Measurements from ENCODE around the gene CENPF. TPM values are rescaled to one million over a fixed set of nuclear protein-coding genes. Genes with fewer than 3 reads are reported as not detected.
"Not testable (repeated sequence)": the region's sequence is repeated elsewhere in the genome, so short reads cannot be mapped to it uniquely, and the experiment has no call there.

CENPF gene
- total RNA-seq, 1 donor from 2014 or later = 62.1 TPM

DNA sequence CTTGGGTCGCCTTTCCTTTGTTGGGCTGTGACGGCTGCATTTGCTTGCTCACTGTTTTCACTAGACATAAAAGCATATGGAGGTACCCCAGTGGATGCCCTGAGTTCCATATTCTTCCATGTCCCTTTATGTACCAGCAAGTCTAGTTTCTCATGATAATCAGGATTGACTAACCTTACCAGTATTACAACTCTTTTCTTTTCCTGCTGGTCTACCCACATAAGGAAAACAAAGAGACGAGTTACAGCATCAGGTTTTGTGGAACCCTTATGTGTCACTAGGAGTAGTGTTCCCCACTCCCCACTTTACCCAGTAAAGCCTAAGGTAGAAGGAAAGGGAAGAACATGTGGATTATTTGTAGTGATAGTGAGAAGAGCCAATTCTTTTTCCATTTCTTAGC is 16.4 kb upstream of the CENPF start:
- H3K27ac Mint-ChIP-seq = no peak overlapping the region
- no peaks in the 10 kb centered on the region for H3K36me3 Mint-ChIP-seq (ENCODE audit: insufficient read depth)
- DNase-seq (ENCODE audit: low spot score, unreplicated experiment) = no peak
- TF ChIP-seq, protein P1, sequence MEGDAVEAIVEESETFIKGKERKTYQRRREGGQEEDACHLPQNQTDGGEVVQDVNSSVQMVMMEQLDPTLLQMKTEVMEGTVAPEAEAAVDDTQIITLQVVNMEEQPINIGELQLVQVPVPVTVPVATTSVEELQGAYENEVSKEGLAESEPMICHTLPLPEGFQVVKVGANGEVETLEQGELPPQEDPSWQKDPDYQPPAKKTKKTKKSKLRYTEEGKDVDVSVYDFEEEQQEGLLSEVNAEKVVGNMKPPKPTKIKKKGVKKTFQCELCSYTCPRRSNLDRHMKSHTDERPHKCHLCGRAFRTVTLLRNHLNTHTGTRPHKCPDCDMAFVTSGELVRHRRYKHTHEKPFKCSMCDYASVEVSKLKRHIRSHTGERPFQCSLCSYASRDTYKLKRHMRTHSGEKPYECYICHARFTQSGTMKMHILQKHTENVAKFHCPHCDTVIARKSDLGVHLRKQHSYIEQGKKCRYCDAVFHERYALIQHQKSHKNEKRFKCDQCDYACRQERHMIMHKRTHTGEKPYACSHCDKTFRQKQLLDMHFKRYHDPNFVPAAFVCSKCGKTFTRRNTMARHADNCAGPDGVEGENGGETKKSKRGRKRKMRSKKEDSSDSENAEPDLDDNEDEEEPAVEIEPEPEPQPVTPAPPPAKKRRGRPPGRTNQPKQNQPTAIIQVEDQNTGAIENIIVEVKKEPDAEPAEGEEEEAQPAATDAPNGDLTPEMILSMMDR (IDR thresholded peaks at IDR 0.05; ENCODE audit: unreplicated experiment) = no peak
- H3K27me3 Mint-ChIP-seq = no peaks in the 10 kb centered on the region
- no peaks in the 10 kb centered on the region for H3K9me3 Mint-ChIP-seq (ENCODE audit: low read depth)
- H3K4me1 Mint-ChIP-seq (ENCODE audit: low read depth) = peaks cover 4% of the 10 kb centered on the region
- no peak overlapping the region for H3K4me3 Mint-ChIP-seq (ENCODE audit: low read depth)

DNA sequence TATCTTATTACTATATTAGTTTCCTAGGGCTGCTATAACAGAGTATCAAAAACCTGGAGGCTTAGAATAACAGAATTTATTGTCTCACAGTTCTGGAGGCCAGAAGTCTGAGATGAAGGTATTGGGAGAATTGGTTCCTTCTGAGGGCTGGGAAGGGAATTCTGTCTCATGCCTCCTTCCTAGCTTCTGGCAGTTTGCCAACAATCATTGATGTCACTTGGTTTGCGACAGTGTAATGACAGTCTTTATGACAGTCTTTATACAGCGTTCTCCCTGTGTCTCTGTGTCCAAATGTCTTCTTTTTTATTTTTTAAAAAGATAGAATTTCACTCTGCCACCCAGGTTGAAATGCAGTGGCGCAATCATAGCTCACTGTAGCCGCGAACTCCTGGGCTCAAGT is 15.8 kb upstream of the CENPF start:
- Mint-ChIP-seq H3K4me3 (ENCODE audit: low read depth) (no peak overlapping the region), H3K27me3 (no peaks in the 10 kb centered on the region), H3K27ac (no peak overlapping the region)

DNA sequence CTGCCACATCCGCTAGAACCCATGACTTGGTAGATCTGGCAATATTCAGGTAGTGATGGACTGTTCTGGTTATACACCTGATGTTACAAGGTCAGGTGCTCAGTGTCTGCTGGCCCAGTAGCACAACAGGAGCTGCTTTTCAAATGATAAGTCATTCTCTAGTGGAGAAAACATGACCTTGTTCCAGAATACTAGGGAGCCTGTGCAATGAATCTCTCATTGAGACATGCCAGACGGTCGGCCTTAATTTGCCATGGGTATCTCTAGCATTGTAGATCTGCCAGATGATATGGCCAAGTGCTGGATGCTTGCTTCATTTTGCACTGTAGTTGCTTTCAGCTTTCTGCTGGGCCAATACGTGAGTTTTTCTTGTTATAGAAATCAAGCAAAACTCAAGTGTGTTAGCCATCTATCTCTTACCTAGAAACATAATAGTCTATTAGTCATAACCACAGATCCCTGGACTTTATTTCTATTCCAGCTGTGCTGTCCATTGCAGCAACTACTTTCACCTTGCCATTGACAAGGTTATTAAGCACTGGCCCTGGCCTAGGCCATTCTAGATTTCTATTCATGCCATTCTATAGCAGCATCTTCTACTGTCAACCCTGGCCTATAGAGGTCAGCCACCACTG is 13.9 kb upstream of the CENPF start:
- TF ChIP-seq, protein P1 (IDR thresholded peaks at IDR 0.05; ENCODE audit: unreplicated experiment) = no peak
- Mint-ChIP-seq H3K36me3 (ENCODE audit: insufficient read depth) (no peaks in the 10 kb centered on the region), H3K27me3 (no peaks in the 10 kb centered on the region), H3K4me3 (ENCODE audit: low read depth) (no peak overlapping the region), H3K9me3 (ENCODE audit: low read depth) (no peaks in the 10 kb centered on the region), H3K4me1 (ENCODE audit: low read depth) (no peaks in the 10 kb centered on the region), H3K27ac (no peak overlapping the region)
- DNase-seq (ENCODE audit: low spot score, unreplicated experiment) = no peak

More for the DNA sequence above, 15.8 kb upstream of the CENPF start:
- H3K4me1 Mint-ChIP-seq (ENCODE audit: low read depth) = peaks cover 4% of the 10 kb centered on the region
- no peak for DNase-seq (ENCODE audit: low spot score, unreplicated experiment)
- no peaks in the 10 kb centered on the region for H3K9me3 Mint-ChIP-seq (ENCODE audit: low read depth)
- no peaks in the 10 kb centered on the region for H3K36me3 Mint-ChIP-seq (ENCODE audit: insufficient read depth)
- TF ChIP-seq, protein P1 (IDR thresholded peaks at IDR 0.05; ENCODE audit: unreplicated experiment) = no peak

DNA sequence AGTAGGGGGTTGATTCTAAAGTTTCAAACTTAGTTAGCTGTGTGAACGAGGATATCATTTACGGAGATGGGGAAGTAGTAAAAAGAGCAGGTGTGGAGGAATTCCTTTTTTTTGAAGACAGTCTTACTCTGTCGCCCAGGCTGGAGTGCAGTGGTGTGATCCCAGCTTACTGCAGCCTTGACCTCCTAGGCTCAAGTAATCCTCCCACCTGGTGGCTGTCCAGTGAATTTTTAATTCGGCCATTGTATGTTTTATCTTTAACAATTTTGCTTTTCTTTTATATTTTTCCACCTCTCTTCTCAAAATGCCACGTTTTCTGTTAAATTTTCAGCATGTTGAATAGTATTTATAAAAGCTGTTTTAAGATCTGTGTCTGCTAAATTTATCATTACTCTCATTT is 12.3 kb upstream of the CENPF start:
- Mint-ChIP-seq H3K4me1 (ENCODE audit: low read depth) (no peaks in the 10 kb centered on the region), H3K4me3 (ENCODE audit: low read depth) (no peak overlapping the region), H3K27me3 (no peaks in the 10 kb centered on the region), H3K27ac (no peak overlapping the region), H3K36me3 (ENCODE audit: insufficient read depth) (no peaks in the 10 kb centered on the region), H3K9me3 (ENCODE audit: low read depth) (no peaks in the 10 kb centered on the region)
- DNase-seq (ENCODE audit: low spot score, unreplicated experiment) = no peak
- TF ChIP-seq, protein P1 (IDR thresholded peaks at IDR 0.05; ENCODE audit: unreplicated experiment) = no peak

DNA sequence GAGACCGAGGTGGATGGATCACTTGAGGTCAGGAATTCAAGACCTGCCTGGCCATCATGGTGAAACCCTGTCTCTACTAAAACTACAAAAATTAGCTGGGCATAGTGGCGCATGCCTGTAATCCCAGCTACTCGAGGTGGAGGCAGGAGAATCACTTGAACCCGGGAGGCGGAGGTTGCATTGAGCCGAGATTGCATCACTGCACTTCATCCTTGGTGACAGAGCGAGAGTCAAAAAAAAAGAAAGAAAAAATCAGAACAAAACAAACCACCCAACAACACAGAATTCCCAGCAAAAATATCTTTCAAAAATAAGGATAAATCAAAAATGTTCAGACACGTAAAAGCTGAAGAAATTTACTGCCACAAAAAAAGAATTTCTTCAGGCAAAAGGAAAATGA is 11.1 kb upstream of the CENPF start:
- not testable (repeated sequence) for H3K27me3 Mint-ChIP-seq; H3K4me3 Mint-ChIP-seq (ENCODE audit: low read depth); H3K27ac Mint-ChIP-seq; H3K36me3 Mint-ChIP-seq (ENCODE audit: insufficient read depth); H3K4me1 Mint-ChIP-seq (ENCODE audit: low read depth); H3K9me3 Mint-ChIP-seq (ENCODE audit: low read depth); DNase-seq (ENCODE audit: low spot score, unreplicated experiment)

DNA sequence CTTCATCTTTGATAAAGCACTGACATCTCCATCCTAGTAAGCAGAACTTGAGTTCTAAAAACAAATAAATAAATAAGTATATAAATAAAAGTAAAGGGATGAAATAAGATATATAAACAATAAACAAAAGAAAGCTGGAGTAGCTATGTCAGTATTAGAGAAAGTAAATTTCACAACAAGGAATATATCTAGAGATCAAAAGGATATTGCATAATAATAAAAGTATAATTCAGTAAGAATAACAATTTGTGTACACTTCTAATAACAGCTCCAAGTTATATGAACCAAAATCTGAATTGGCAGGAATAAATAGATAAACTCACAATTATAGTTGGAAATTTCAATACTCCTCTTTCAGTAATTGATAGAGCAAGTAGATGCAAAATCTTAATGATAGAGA is 9.8 kb upstream of the CENPF start:
- H3K4me3 Mint-ChIP-seq (ENCODE audit: low read depth) = no peak overlapping the region
- TF ChIP-seq, protein P1 (IDR thresholded peaks at IDR 0.05; ENCODE audit: unreplicated experiment) = no peak
- DNase-seq (ENCODE audit: low spot score, unreplicated experiment) = no peak
- H3K36me3 Mint-ChIP-seq (ENCODE audit: insufficient read depth) = no peaks in the 10 kb centered on the region
- no peaks in the 10 kb centered on the region for H3K4me1 Mint-ChIP-seq (ENCODE audit: low read depth)
- no peak overlapping the region for H3K27ac Mint-ChIP-seq
- no peaks in the 10 kb centered on the region for H3K9me3 Mint-ChIP-seq (ENCODE audit: low read depth)
- H3K27me3 Mint-ChIP-seq = no peaks in the 10 kb centered on the region
